Measurements from ENCODE around the gene CALHM6. TPM values are rescaled to one million over a fixed set of nuclear protein-coding genes. Genes with fewer than 3 reads are reported as not detected.

Gene CALHM6
- total and polyA plus RNA-seq, 2 of the 8 experiments (the other 6 are each of a cell fraction or from before 2014, with no cell fraction given) = 0.93 to 1.8 TPM

DNA sequence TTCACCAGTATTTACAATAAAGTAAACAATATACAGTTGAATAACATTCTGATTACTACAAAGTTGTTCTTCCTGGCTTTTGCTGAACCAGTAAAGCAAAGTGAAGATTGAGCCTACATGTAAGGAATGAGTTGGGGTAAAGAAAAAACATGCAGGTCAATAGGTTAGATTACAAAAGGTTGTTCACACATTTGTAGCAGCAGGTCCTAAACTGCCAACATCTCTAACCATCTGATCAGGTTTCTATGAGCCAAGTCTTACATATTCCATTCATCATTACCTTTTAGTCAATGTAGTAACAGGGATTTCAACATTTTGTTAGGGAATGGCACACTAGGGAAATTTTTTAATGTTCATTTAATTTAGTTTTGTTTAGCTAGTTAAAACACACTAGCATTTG lies 9.3 kb upstream of the CALHM6 start:
- Histone ChIP-seq H2AFZ (ENCODE audit: low read length) (no peak overlapping the region), H4K8ac (ENCODE audit: extremely low read depth, insufficient read depth, low read length) (no peak overlapping the region), H3K4me1 (replicated peaks in 1 of 4; ENCODE audit: control insufficient read depth in 3 of 4, insufficient read depth in 4 of 4, low read length in 3 of 4) (peaks cover 0 to 2% (median 0%) of the 10 kb centered on the region in 4 experiments; a peak in 1 of 7 replicates), H3K79me1 (ENCODE audit: low read depth, low read length) (no peaks in the 10 kb centered on the region), H3K18ac (ENCODE audit: extremely low read depth, low read length) (no peak overlapping the region), H2BK5ac (ENCODE audit: low read depth, low read length) (no peak overlapping the region), H2AK5ac (ENCODE audit: low read depth, low read length) (no peak overlapping the region), H4K5ac (ENCODE audit: insufficient read length, low read depth, low read length) (no peak overlapping the region), H2BK20ac (ENCODE audit: low read length) (no peak overlapping the region), H3K14ac (ENCODE audit: insufficient read length) (no peak overlapping the region), H2BK15ac (ENCODE audit: low read length) (no peak overlapping the region), H3K9ac (replicated peaks in 1 of 4; ENCODE audit: extremely low read depth in 1 of 4, low read depth in 3 of 4, low read length in 3 of 4) (no peak overlapping the region), H2BK120ac (replicated peaks; ENCODE audit: low read depth, low read length) (no peak overlapping the region), H3K36me3 (ENCODE audit: control insufficient read depth in 2 of 4, insufficient read depth in 4 of 4, low read length in 3 of 4) (no peaks in the 10 kb centered on the region), H4K20me1 (replicated peaks in 1 of 2; ENCODE audit: control insufficient read depth in 1 of 2, insufficient read depth in 2 of 2, low read length in 2 of 2) (no peaks in the 10 kb centered on the region), H3K27ac (ENCODE audit: low read depth, low read length) (no peak overlapping the region), H3K4ac (replicated peaks; ENCODE audit: insufficient read length, low read depth, low read length) (no peak overlapping the region), H2BK12ac (ENCODE audit: low read depth, low read length) (no peak overlapping the region), H3K9me3 (ENCODE audit: insufficient read depth in 2 of 2, low read depth in 1 of 2, low read length in 1 of 2) (no peaks in the 10 kb centered on the region), H3K27me3 (replicated peaks in 1 of 4; ENCODE audit: control insufficient read depth in 3 of 4, extremely low read depth in 1 of 4, insufficient read depth in 3 of 4, low read length in 3 of 4) (no peaks in the 10 kb centered on the region), H3K4me2 (ENCODE audit: insufficient read depth in 1 of 2, low read depth in 2 of 2, low read length in 2 of 2) (no peak overlapping the region), H3K23me2 (ENCODE audit: low read depth, low read length) (no peaks in the 10 kb centered on the region; the same call in 1 of the 2 replicates), H3K56ac (replicated peaks; ENCODE audit: insufficient read length, low read depth, low read length) (no peak overlapping the region), H3K4me3 (ENCODE audit: extremely low read depth in 1 of 4, insufficient read depth in 2 of 4, low read depth in 3 of 4, low read length in 4 of 4) (no peak overlapping the region), H3K23ac (ENCODE audit: insufficient read length) (no peak overlapping the region), H3K79me2 (ENCODE audit: control insufficient read depth in 1 of 2, insufficient read depth in 2 of 2, low read length in 2 of 2) (no peaks in the 10 kb centered on the region), H4K91ac (replicated peaks; ENCODE audit: insufficient read length, low read length) (no peak overlapping the region)
- no peak for DNase-seq (ENCODE audit: low read depth in 1 of 2, low spot score in 2 of 2)
- POLR2A ChIA-PET (ENCODE audit: partially characterized antibody) = no interaction called here
- CTCF ChIA-PET (ENCODE audit: partially characterized antibody) = interaction anchor here (0.5 to 3.4 kb wide), 7 partner anchors 8 to 523 kb away, joined by 3 to 23 read pairs (median 3); partner anchors contain the start of gene CALHM5
- TF ChIP-seq BCL11A (IDR thresholded peaks at IDR 0.05; ENCODE audit: low read depth in 2 of 2, low read length in 2 of 2) (no peak), BRCA1 (IDR thresholded peaks at IDR 0.05; ENCODE audit: low read depth, low read length) (no peak)
- FAIRE-seq = no peak

Measured in H1 (cell line).